CD4-positive, alpha-beta T cell treated with Interleukin-10 for 1 hour (primary cell): ENCODE results near the gene STC2.

Experiments used
- DNase-seq: peaks from one replicate; pipeline ENCODE4 v3.0.0-alpha.2; 2020

STC2 gene

DNA sequence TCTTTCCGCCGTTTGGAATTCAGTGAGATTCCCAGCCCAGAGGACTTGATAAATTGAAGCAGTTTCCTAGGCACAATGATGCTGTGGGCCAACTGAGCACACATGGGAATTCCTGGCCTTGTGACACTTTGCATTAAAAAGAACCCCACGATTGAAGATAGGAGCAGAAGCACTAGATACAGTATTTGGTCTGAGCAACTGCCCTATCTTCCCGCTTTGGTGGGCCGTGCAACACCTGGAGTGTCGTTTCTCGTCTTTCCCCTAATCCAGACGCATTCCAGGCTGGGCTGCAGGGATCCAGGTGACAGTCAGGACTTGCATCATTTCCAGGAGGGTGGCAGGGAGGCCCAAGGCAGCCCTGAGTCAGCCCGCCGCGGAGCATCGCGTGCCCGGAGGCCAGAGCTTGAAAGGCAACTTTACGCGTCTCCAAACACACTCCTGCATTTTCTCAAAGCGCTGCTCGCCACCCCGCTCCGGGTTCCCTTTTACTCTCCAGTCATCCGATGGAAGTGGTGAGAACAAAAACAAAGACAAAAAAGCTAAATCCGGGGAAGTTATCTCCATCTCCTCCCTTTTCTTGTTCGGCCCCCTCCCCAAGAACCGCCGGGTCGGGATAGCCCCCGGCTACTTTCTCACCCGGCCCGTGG lies 753 bp upstream of the STC2 start:
- DNase-seq: no peak

DNA sequence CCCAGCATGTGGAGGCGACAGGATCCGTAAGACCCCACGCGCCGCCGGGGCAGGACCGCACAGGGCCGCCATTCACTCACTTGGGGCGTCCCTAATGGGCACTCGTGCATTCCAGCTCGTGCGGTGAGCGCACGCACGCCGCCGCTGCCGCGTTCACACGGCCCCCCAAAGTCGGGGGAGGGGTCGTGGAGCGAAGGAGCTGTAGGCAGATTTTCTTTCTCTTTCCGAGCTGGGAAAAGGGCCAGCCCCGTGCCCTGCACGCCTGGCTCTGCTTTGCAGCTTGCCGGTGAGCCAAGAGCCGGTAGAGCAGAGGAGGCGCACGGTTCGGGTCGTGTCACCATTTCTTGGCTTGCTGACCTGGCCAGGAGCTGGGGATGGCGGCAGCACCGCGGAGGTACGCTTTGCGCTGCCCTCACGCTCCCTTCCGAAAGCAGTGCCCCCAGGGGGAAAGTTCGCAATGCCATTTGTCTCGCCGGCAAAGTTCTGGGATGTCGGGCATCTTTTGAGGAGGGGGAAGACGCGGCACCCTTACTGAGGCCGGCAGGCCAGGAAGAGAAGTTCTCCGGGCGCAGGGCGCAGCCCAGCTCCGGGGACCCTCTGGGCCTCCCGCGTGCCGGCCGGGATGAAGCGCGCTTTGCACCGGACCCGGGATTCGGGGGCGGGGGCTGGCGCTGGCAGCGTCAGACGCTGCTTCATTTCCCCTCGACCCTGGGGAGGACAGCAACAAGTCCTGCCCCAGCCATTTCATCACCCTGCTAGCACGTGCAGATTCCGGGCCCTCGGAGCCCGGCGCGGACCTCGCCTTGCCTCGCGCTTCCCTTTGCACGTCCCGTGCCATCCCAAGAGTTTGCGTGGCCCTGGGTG lies 898 bp downstream of the STC2 start:
- DNase-seq: no peak

- DNase-seq: no peak
Observed at GRCh38 chr5:173326501-173326960, 1.7 kb downstream of the STC2 start.

GRCh38 chr5:173325091-173325698 lies 3.0 kb downstream of the STC2 start:
- DNase-seq: no peak

- no peak for DNase-seq
Observed at GRCh38 chr5:173324115-173325001, 3.9 kb downstream of the STC2 start.

DNA sequence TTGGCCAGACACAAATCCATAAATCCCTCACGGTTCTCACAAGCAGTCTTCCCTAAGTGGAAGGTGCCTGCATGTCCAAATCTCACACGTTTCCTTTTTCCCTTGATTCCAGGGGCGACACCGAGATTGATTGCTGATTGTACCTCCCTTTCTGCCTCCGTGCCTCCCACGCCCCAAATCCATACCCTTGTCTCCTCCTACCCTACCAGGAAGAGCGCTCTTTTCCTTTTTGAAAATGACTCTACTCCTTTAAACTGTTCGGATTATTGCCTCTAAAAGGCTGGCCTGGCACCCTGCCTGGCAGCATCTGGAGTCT lies 4.5 kb downstream of the STC2 start:
- DNase-seq: no peak

GRCh38 chr5:173323106-173323798 lies 5.0 kb downstream of the STC2 start:
- no peak for DNase-seq

DNA sequence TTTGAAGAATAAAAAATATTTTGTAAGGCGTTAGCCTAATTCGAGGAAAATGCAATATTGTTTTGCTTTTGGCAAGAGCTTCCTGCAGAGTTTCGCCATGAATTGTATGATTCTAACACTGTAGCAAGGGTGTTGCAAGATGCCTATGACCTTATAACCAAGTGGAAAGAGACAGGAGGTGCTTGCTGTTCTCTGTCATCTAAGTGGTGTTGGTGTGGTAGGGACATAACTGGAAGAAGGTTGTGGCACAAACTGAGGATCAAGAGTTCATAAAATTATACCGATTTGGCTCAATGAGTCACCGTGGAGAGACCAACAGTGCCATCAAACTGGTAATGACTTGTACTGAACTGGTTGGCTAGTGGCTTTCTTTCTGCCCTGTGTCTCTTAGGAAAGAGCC lies 6.3 kb downstream of the STC2 start:
- DNase-seq: no peak

GRCh38 chr5:173320259-173320658 lies 8.0 kb downstream of the STC2 start:
- DNase-seq: no peak

DNA sequence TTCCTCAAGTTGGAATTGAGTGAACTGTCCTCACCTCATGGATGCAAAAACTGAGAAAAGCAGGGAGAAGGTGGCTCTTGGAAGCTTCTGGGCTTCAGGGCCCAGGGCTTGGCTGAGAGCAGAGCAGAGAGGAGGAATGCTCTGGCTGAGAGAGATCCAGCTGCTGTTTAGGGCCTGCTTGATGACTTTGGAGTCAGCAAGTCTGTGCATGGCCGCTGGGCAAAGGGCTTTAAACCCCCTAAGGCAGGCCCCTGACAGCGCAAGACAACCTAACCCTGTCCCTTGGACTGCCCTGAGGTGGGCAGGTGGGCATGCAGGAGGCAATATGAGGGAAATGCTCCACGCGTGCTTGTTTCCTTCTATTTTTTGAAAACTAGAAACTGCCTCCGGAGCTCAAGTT lies 8.6 kb downstream of the STC2 start:
- DNase-seq: no peak

DNA sequence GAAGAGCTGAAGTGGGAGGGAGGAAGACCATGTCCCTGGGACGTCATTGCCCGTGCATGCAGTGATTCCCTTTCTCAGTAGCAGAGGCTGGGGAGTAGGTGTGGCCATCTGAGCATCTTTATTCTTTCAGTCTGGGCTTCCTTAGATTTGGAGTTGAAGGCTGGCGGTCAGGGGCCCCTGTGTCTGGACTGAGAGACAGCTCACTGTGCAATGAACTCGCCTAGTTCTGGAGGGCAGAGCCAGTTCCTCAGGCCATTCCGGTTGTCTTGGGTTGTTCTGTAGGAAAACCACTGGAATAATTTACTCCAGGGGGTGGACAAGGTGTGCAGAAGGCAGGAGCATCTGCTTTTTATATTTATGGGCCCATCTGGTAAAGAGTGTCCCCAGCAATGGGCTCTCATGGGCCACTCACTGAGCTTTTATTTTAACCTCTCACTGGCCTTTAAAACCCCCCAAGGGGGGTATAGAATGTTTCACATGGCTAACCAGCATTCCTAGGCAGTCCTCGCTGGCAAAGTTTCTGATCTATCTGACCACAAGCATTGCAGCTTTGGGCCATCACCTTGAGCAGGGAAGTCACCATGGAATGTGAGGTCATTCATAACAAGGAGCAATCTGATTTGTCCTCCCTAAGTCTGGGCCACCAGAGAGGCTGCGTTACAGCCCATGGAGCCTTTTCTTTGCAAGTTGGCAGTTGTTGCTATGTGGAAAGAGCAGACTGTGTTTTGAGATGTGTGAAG lies 9.2 kb downstream of the STC2 start:
- no peak for DNase-seq

DNA sequence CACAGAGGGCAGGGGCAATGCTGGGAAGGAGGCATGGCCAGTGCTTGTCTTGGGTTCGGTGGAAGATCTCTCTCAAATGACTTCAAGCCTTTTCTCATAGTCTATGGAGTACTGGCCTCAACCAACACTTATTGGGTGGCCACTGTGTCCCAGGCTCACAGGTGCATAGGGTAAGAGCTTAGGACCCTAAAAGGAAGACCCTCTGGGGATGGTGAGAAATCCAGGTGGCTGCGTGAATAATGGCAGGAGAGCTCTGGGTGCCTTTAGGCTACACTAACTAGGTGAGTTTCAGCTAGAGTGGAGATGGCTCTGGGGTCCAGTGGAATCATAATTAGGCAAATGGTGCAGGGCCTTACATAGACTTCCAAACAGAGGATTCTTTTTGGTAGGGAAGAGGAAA lies 9.9 kb downstream of the STC2 start:
- no peak for DNase-seq

- DNase-seq: no peak
Observed at GRCh38 chr5:173317852-173318251, 10.4 kb downstream of the STC2 start.

GRCh38 chr5:173317091-173317730 lies 11.0 kb downstream of the STC2 start:
- no peak for DNase-seq

GRCh38 chr5:173316339-173317020 lies 11.7 kb downstream of the STC2 start:
- no peak for DNase-seq

- no peak for DNase-seq
Observed at GRCh38 chr5:173315495-173316338, 12.5 kb downstream of the STC2 start.

- no peak for DNase-seq
Observed at GRCh38 chr5:173314166-173314952, 13.9 kb downstream of the STC2 start.

- DNase-seq: no peak
Observed at GRCh38 chr5:173313351-173313801, 14.8 kb downstream of the STC2 start.

DNA sequence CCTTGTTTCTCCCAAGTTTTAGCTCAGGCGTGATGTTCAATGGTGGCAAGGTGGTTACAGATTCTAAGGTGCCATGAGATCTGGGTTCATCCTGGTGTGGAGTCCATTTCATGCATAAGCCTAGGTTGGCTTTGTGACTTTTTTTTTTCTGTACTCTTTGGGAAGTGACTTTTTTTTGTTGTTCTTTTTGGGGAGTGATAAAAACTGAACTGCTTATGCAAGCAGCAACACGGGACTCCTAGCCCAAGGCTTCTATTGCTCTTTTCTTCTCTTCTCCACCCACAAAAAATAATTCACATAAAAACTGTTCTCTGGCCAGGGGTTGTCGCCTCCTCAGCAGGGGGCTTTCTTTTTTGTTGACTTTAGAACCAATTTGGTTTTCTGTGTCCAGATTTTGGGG lies 15.4 kb downstream of the STC2 start:
- DNase-seq: no peak
